H9 (cell line): Measurements from ENCODE around the gene FBLN2. TPM values are rescaled to one million over a fixed set of nuclear protein-coding genes. Genes with fewer than 3 reads are reported as not detected.

ENCODE experiments used
- DNase-seq: peaks from one replicate; pipeline ENCODE4 v3.0.0-alpha.2; 2017
- H2AFZ ChIP-seq: one replicate; pipeline ENCODE4 v1.6.1; 2013; ENCODE audit warnings: mild to moderate bottlenecking, low read length, control low read depth, moderate library complexity
- H2AK5ac ChIP-seq: 2 replicates; pipeline ENCODE4 v1.6.1; 2013; ENCODE audit warnings: low read length, control low read depth, mixed read lengths; ENCODE audit not compliant: insufficient read length
- H2BK120ac ChIP-seq: one replicate; pipeline ENCODE4 v1.6.1; 2013; ENCODE audit warnings: low read depth, mild to moderate bottlenecking, low read length, control low read depth, inconsistent platforms; ENCODE audit not compliant: poor library complexity, severe bottlenecking
- H2BK12ac ChIP-seq: 2 replicates; pipeline ENCODE4 v1.6.1; 2013; ENCODE audit warnings: low read length, control low read depth, mixed read lengths, low read depth; ENCODE audit not compliant: insufficient read length
- H2BK15ac ChIP-seq: 2 replicates; pipeline ENCODE4 v1.6.1; 2013; ENCODE audit warnings: low read depth, low read length, control low read depth
- H2BK20ac ChIP-seq: one replicate; pipeline ENCODE4 v1.6.1; 2013; ENCODE audit warnings: low read depth, mild to moderate bottlenecking, low read length, control low read depth, inconsistent platforms; ENCODE audit not compliant: poor library complexity, severe bottlenecking
- H2BK5ac ChIP-seq: 2 replicates; pipeline ENCODE4 v1.6.1; 2013; ENCODE audit warnings: low read length, control low read depth, mixed read lengths; ENCODE audit not compliant: insufficient read length
- H3K14ac ChIP-seq: 2 replicates; pipeline ENCODE4 v1.6.1; 2013; ENCODE audit warnings: low read length, control low read depth; ENCODE audit not compliant: insufficient read depth
- H3K18ac ChIP-seq: 2 replicates; pipeline ENCODE4 v1.6.1; 2013; ENCODE audit warnings: low read depth, mild to moderate bottlenecking, mixed read lengths, low read length, control low read depth; ENCODE audit not compliant: insufficient read length
- H3K23ac ChIP-seq: 2 replicates; pipeline ENCODE4 v1.6.1; 2013; ENCODE audit warnings: low read length, control low read depth, mixed read lengths, low read depth; ENCODE audit not compliant: insufficient read length
- H3K23me2 ChIP-seq: 2 replicates; pipeline ENCODE4 v1.6.1; 2013; ENCODE audit warnings: low read depth, mild to moderate bottlenecking, mixed read lengths, low read length, control low read depth; ENCODE audit not compliant: insufficient read length, poor library complexity, severe bottlenecking
- H3K27ac ChIP-seq: 2 replicates; pipeline ENCODE4 v1.5.1; 2013; ENCODE audit warnings: low read length, control low read depth, mixed read lengths, low read depth; ENCODE audit not compliant: insufficient read length
- H3K27me3 ChIP-seq: 2 replicates; pipeline ENCODE4 v1.6.1; 2013; ENCODE audit warnings: low read length, control low read depth, inconsistent platforms; ENCODE audit not compliant: insufficient read depth
- H3K4ac ChIP-seq: 2 replicates; pipeline ENCODE4 v1.6.1; 2013; ENCODE audit warnings: low read depth, mild to moderate bottlenecking, control low read depth, inconsistent platforms, low read length, moderate library complexity
- H3K4me1 ChIP-seq: 2 replicates; pipeline ENCODE4 v1.6.1; 2013; ENCODE audit warnings: low read length, control low read depth, inconsistent platforms; ENCODE audit not compliant: insufficient read depth
- H3K4me2 ChIP-seq: 2 replicates; pipeline ENCODE4 v1.6.1; 2013; ENCODE audit warnings: low read length, control low read depth, mixed read lengths; ENCODE audit not compliant: insufficient read length, insufficient read depth
- H3K56ac ChIP-seq: 2 replicates; pipeline ENCODE4 v1.6.1; 2013; ENCODE audit warnings: low read depth, mild to moderate bottlenecking, mixed read lengths, low read length, control low read depth; ENCODE audit not compliant: insufficient read length
- H3K79me1 ChIP-seq: 2 replicates; pipeline ENCODE4 v1.6.1; 2013; ENCODE audit warnings: low read depth, mild to moderate bottlenecking, moderate library complexity, low read length, control low read depth, inconsistent platforms; ENCODE audit not compliant: insufficient read depth, poor library complexity, severe bottlenecking
- H3K79me2 ChIP-seq: 2 replicates; pipeline ENCODE4 v1.6.1; 2013; ENCODE audit warnings: low read length, control low read depth, inconsistent platforms; ENCODE audit not compliant: insufficient read depth
- H3K9ac ChIP-seq: 2 replicates; pipeline ENCODE4 v1.6.1; 2013; ENCODE audit warnings: low read length, control low read depth, mixed read lengths; ENCODE audit not compliant: insufficient read length; ENCODE audit errors: extremely low read depth
- H3K9me3 ChIP-seq: one replicate; pipeline ENCODE4 v1.6.1; 2013; ENCODE audit warnings: low read depth, low read length, inconsistent platforms; ENCODE audit not compliant: control insufficient read depth
- H3T11ph ChIP-seq: one replicate; pipeline ENCODE4 v1.6.1; 2013; ENCODE audit warnings: mild to moderate bottlenecking, low read length, control low read depth, inconsistent platforms
- H4K20me1 ChIP-seq: one replicate; pipeline ENCODE4 v1.6.1; 2013; ENCODE audit not compliant: control insufficient read depth, insufficient read length, insufficient read depth
- H4K5ac ChIP-seq: 2 replicates; pipeline ENCODE4 v1.6.1; 2013; ENCODE audit warnings: low read depth, mild to moderate bottlenecking, mixed read lengths, low read length, control low read depth; ENCODE audit not compliant: insufficient read length
- H4K8ac ChIP-seq: replicated peaks from 2 replicates; pipeline ENCODE4 v1.6.1; 2013; ENCODE audit warnings: low read length, control low read depth, mixed read lengths, low read depth; ENCODE audit not compliant: insufficient read length
- H4K91ac ChIP-seq: 2 replicates; pipeline ENCODE4 v1.6.1; 2013; ENCODE audit warnings: low read depth, mild to moderate bottlenecking, moderate library complexity, mixed read lengths, low read length, control low read depth; ENCODE audit not compliant: insufficient read length
- H3K27ac Mint-ChIP-seq, 3 experiments: 2 replicates in 2 of 3; 3 replicates in 1 of 3; pipeline ENCODE4 v1.8.0; 2020 to 2021; ENCODE audit warnings: mixed read lengths in 3 of 3, mild to moderate bottlenecking in 1 of 3, moderate library complexity in 1 of 3
- H3K27me3 Mint-ChIP-seq: 2 replicates; pipeline ENCODE4 v1.8.0; 2021; ENCODE audit warnings: low read depth, mild to moderate bottlenecking, moderate library complexity, mixed read lengths
- H3K36me3 Mint-ChIP-seq, 3 experiments: 2 replicates in 2 of 3; 3 replicates in 1 of 3; pipeline ENCODE4 v1.8.0; 2020 to 2021; ENCODE audit warnings: low read depth in 3 of 3, mixed read lengths in 3 of 3; ENCODE audit not compliant: insufficient read depth in 1 of 3
- H3K4me1 Mint-ChIP-seq, 2 experiments: 2 replicates each; pipeline ENCODE4 v1.8.0; 2020; ENCODE audit warnings: mixed read lengths in 2 of 2
- H3K4me3 Mint-ChIP-seq, 2 experiments: 2 replicates in 1 of 2; 3 replicates in 1 of 2; pipeline ENCODE4 v1.8.0; 2020 to 2021; ENCODE audit warnings: mild to moderate bottlenecking in 2 of 2, mixed read lengths in 2 of 2, moderate library complexity in 1 of 2
- H3K9me3 Mint-ChIP-seq, 2 experiments: 2 replicates in 1 of 2; 3 replicates in 1 of 2; pipeline ENCODE4 v1.8.0; 2020; ENCODE audit warnings: mild to moderate bottlenecking in 2 of 2, mixed read lengths in 2 of 2, moderate library complexity in 1 of 2
- CTCF ChIP-seq: fragments of 200-600 bp; sonication (generic); conservative IDR thresholded peaks from 3 replicates; pipeline ENCODE4 v1.8.0; 2021; ENCODE audit warnings: antibody characterized with exemption, mild to moderate bottlenecking
- WGBS: extraction: QIAGEN DNeasy Blood & Tissue Kit; methylation state at CpG from one replicate; pipeline ENCODE4 v1.1.7; 2013; ENCODE audit warnings: missing lambda C conversion rate, low lambda C conversion rate, mixed read lengths; ENCODE audit not compliant: insufficient read length; ENCODE audit errors: extremely low coverage; 5-methylcytosine and 5-hydroxymethylcytosine counted together
- total RNA-seq: library from RNA; stranded (reverse); gene quantifications from 2 replicates; pipeline ENCODE4 v1.2.1, GENCODE V29; 2021

Gene FBLN2
- total RNA-seq, 1 experiment from 2014 or later: 11.8 TPM

GRCh38 chr3:13535526-13535875 is 13.4 kb upstream of the FBLN2 start:
- Mint-ChIP-seq H3K9me3 (peaks cover 0 to 3% of the 10 kb centered on the region in 2 experiments; a peak in 2 of 5 replicates), H3K4me3 (no peak overlapping the region), H3K27ac (peak overlapping the region in 1 of 3 experiments; percentile 82; a peak in 1 of 7 replicates), H3K4me1 (peaks cover 10 to 18% of the 10 kb centered on the region in 2 experiments), H3K27me3 (peaks cover 7% of the 10 kb centered on the region), H3K36me3 (no peaks in the 10 kb centered on the region)
- Histone ChIP-seq H2BK120ac (no peak overlapping the region), H2AK5ac (no peak overlapping the region), H2BK5ac (no peak overlapping the region), H2AFZ (no peak overlapping the region), H3K27ac (no peak overlapping the region), H4K5ac (no peak overlapping the region), H3K23ac (no peak overlapping the region), H3K9me3 (no peaks in the 10 kb centered on the region), H3K23me2 (no peaks in the 10 kb centered on the region), H3K9ac (no peak overlapping the region), H3T11ph (no peak overlapping the region), H2BK15ac (no peak overlapping the region), H4K20me1 (no peaks in the 10 kb centered on the region), H3K4ac (no peak overlapping the region), H3K27me3 (no peaks in the 10 kb centered on the region), H3K4me1 (peaks cover 3% of the 10 kb centered on the region; the same call in 1 of the 2 replicates), H3K56ac (no peak overlapping the region), H4K8ac (no peak overlapping the region), H3K4me2 (no peak overlapping the region), H2BK12ac (no peak overlapping the region), H3K79me1 (no peaks in the 10 kb centered on the region), H3K18ac (no peak overlapping the region), H2BK20ac (no peak overlapping the region), H3K79me2 (no peaks in the 10 kb centered on the region), H3K14ac (no peak overlapping the region; the same call in 1 of the 2 replicates), H4K91ac (no peak overlapping the region)
- TF ChIP-seq CTCF: no peak
- no peak for DNase-seq
- WGBS: no CpG with 5 or more reads among the region's 10 CpGs
